Heart left ventricle (tissue), 16 donors: ENCODE data around the gene NT5E. TPM values are rescaled to one million over a fixed set of nuclear protein-coding genes. Genes with fewer than 3 reads are reported as not detected.

ENCODE experiments used
- ATAC-seq, 4 donors: fragments of 200-7000 bp; cut with Tn5 transposase; one replicate each; pipeline ENCODE4 v1.9.1; 2020 to 2022; ENCODE audit warnings: moderate library complexity in 4 of 4, mild to moderate bottlenecking in 3 of 4, moderate number of reproducible peaks in 1 of 4
- DNase-seq, 5 donors: peaks; one replicate each; pipeline ENCODE4 v3.0.0-alpha.2; 2020
- H3K27ac ChIP-seq, 12 donors: fragments of 200-600 bp; sonication (generic) in 4 of 12; one replicate each; pipeline versions ENCODE4 v1.5.0 to v1.8.0; 2016 to 2022; ENCODE audit warnings: mild to moderate bottlenecking in 2 of 12
- H3K27me3 ChIP-seq, 9 donors: fragments of 200-600 bp; sonication (generic) in 2 of 9; one replicate each; pipeline versions ENCODE4 v1.5.1 to v1.8.0; 2016 to 2022; ENCODE audit warnings: mild to moderate bottlenecking in 3 of 9
- H3K36me3 ChIP-seq, 9 donors: fragments of 200-600 bp; sonication (generic) in 2 of 9; one replicate each; pipeline versions ENCODE4 v1.5.0 to v1.8.0; 2018 to 2022; ENCODE audit warnings: mild to moderate bottlenecking in 2 of 9
- H3K4me1 ChIP-seq, 12 donors: fragments of 200-600 bp; sonication (generic) in 4 of 12; one replicate each; pipeline versions ENCODE4 v1.5.0 to v1.8.0; 2016 to 2022; ENCODE audit warnings: mild to moderate bottlenecking in 3 of 12
- H3K4me3 ChIP-seq, 12 donors: fragments of 200-600 bp; sonication (generic) in 4 of 12; one replicate each; pipeline versions ENCODE4 v1.5.0 to v1.8.0; 2017 to 2022; ENCODE audit warnings: mild to moderate bottlenecking in 9 of 12, moderate library complexity in 4 of 12
- H3K9me3 ChIP-seq, 12 donors: fragments of 200-600 bp; sonication (generic) in 4 of 12; one replicate each; pipeline versions ENCODE4 v1.5.0 to v1.8.0; 2016 to 2022; ENCODE audit warnings: mild to moderate bottlenecking in 1 of 12
- POLR2A ChIP-seq, 2 donors: fragments of 450-650 bp; IDR thresholded peaks; one replicate each; pipeline ENCODE4 v1.6.1; 2017; ENCODE audit warnings: antibody characterized with exemption in 2 of 2, mild to moderate bottlenecking in 2 of 2, moderate library complexity in 2 of 2
- WGBS, 4 donors: extraction: QIAGEN DNeasy Blood & Tissue Kit in 2 of 4; methylation state at CpG; one replicate each; pipeline versions ENCODE4 v1.1.5 to v1.1.7; 2013 to 2018; 5-methylcytosine and 5-hydroxymethylcytosine counted together
- intact Hi-C, 10 donors: fragments of 100-400 bp; cut with DNase I; formaldehyde crosslinking; loops; one replicate each; pipeline versions ENCODE4 v1.11.1 to v1.14.2; 2022
- polyA plus RNA-seq, 2 donors: library from polyadenylated mRNA; stranded (reverse); fragments of 200-250 nt; gene quantifications; one replicate each; pipeline ENCODE4 v1.2.3, GENCODE V29; 2013
- total RNA-seq, 9 donors: library from RNA; depleted of rRNA in 2 of 9; stranded (reverse); fragments of >200 nt in 2 of 9; fragmentation: NEBNext Ultra II Directional in 3 of 9; extraction: Animal tissue kit (Norgen Biotek cat#: 25700) in 3 of 9; gene quantifications; one replicate each; pipeline versions ENCODE4 v1.1.0 to v1.2.4, GENCODE V29; 2016 to 2023
- TF ChIP-seq, protein P1 (sequence below), 12 donors: fragments of 200-600 bp; sonication (generic) in 4 of 12; IDR thresholded peaks; one replicate each; pipeline versions ENCODE4 v1.5.0 to v1.8.0; 2018 to 2022; ENCODE audit warnings: antibody characterized with exemption in 12 of 12, mild to moderate bottlenecking in 5 of 12
- donor health status: ischemic (EF 13 %, LVEDD 7.1; RV severe dilation, severe dysfunction).
- donor health status: healthy with polysubstance abuse.
- donor health status: DM: no; HTN: yes; CAD: no.
- donor health status: DM: no; HTN: no; CAD: no.
- donor health status: ischemic (EF 25% LVEDD 6.9; RV normal size, moderate dysfunction).
- donor health status: ischemic (EF 25% LVEDD 5.7; RV mildly dilated, moderate dysfunction).
- donor health status: healthy.
- donor health status: DM: yes; HTN: yes; CAD: no.
- donor health status: ischemic (EF 35%, LVEDD 5.7; RV mildly dilated, moderate dysfunction).
- donor health status: nonischemic (EF 11% LVEDD 7.7; RV severe dilation, severe dysfunction).
- donor health status: DM: yes; HTN: yes; CAD: no.
- donor health status: PGD.
- donor health status: ischemic (EF 29% LVEDD 5.4; RV normal size, mild dysfunction).
- donor health status: nonischemic (EF 23%, LVEDD 6.1; RV moderate dilation, normal function).

The NT5E gene
- total and polyA plus RNA-seq, 11 donors = 0.88 to 11.0 (median 3.8) TPM

DNA sequence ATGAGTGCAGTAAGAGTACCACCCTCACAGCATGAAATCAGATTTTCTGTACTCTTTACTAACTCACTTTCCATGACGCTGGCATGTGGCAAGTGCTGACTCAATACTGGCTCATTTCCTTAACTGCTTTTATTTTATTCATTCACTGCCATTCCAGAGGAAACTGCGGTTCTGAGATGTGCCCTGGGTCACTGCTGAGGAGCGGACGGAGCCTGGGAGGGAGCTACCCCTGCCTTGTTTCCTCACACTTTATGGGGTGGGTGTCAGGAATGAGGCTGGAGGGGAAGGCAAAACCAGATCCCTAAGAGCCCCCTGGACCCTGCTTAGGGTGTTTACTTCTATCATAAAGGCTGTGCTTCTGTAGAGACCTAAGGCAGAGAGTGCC, 14.4 kb downstream of the NT5E start:
- ATAC-seq (peak in 3 of 4 donors; percentile 27 to 48 (median 37)), DNase-seq (no peak)
- Histone ChIP-seq H3K36me3 (peaks cover 0 to 15% (median 0%) of the 10 kb centered on the region in 9 donors), H3K4me3 (no peak overlapping the region), H3K4me1 (peaks cover 0 to 54% (median 16%) of the 10 kb centered on the region in 12 donors), H3K9me3 (no peaks in the 10 kb centered on the region), H3K27me3 (no peaks in the 10 kb centered on the region), H3K27ac (peak overlapping the region in 3 of 12 donors; percentile 7 to 63 (median 17))
- TF ChIP-seq, protein P1, sequence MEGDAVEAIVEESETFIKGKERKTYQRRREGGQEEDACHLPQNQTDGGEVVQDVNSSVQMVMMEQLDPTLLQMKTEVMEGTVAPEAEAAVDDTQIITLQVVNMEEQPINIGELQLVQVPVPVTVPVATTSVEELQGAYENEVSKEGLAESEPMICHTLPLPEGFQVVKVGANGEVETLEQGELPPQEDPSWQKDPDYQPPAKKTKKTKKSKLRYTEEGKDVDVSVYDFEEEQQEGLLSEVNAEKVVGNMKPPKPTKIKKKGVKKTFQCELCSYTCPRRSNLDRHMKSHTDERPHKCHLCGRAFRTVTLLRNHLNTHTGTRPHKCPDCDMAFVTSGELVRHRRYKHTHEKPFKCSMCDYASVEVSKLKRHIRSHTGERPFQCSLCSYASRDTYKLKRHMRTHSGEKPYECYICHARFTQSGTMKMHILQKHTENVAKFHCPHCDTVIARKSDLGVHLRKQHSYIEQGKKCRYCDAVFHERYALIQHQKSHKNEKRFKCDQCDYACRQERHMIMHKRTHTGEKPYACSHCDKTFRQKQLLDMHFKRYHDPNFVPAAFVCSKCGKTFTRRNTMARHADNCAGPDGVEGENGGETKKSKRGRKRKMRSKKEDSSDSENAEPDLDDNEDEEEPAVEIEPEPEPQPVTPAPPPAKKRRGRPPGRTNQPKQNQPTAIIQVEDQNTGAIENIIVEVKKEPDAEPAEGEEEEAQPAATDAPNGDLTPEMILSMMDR (IDR thresholded peaks at IDR 0.05) = no peak
- TF ChIP-seq POLR2A (IDR thresholded peaks at IDR 0.05) = no peak
- intact Hi-C loops = no loop called here
- WGBS, 4 donors = 52 to 69% (median 58%) methylated on average over 4 of the region's 4 CpGs

DNA sequence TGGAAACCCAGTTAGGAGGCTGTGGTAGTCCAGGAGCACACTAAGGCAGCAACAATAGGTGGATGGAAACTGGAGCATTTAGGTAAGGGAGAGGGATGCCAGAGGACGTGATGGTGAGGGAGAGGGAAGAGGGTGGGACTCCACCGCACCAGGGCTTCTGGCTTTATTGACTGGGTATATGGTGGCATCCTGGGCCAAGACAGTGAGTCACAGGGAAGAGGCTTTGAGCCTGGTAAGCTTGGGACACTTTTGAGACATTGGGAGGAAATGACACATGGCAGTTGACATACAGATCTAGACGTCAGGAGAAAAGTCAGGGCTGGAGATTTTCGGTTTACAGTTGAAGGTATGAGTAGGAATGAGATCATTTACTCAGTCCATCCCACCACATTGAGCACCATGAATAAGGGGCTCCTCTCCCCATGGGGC, 14.9 kb downstream of the NT5E start:
- Histone ChIP-seq H3K27ac (peak overlapping the region in 3 of 12 donors; percentile 7 to 63 (median 17)), H3K4me3 (no peak overlapping the region), H3K27me3 (no peaks in the 10 kb centered on the region), H3K4me1 (peaks cover 0 to 54% (median 16%) of the 10 kb centered on the region in 12 donors), H3K9me3 (no peaks in the 10 kb centered on the region), H3K36me3 (peaks cover 0 to 15% (median 0%) of the 10 kb centered on the region in 9 donors)
- intact Hi-C loops = no loop called here
- peak in 2 of 4 donors; percentile 32 to 47 for ATAC-seq
- no peak for DNase-seq
- TF ChIP-seq POLR2A (IDR thresholded peaks at IDR 0.05) = no peak
- TF ChIP-seq, protein P1 (IDR thresholded peaks at IDR 0.05) = no peak
- whole genome bisulfite sequencing, 4 donors = 68 to 74% (median 71%) methylated on average over 4 of the region's 4 CpGs

DNA sequence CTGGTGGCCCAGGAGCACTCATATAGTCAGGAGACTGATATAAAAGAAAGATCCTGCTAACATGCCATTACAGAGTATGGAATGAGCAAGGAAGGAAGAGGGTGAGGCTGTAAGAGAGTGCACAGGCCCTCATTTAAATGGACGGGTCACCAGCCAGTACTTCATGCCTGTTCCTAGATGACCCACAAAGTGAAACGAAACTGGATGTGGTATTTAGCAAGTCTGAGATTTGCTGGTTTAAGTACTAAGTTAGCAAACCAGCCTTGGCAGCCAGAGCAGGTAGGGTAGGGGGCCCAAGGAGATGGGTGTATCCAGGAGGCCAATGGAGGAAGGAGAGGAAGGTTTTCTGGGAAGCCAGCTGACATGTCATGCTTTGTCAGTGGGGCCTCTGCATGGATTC, 15.9 kb downstream of the NT5E start:
- no peak for ATAC-seq
- TF ChIP-seq, protein P1 (IDR thresholded peaks at IDR 0.05) = no peak
- TF ChIP-seq POLR2A (IDR thresholded peaks at IDR 0.05) = no peak
- 52 to 72% (median 64%) methylated on average over 2 of the region's 2 CpGs for WGBS, 4 donors
- peaks cover 0 to 20% (median 0%) of the 10 kb centered on the region in 9 donors for H3K36me3 ChIP-seq
- H3K4me3 ChIP-seq = no peak overlapping the region
- no peaks in the 10 kb centered on the region for H3K27me3 ChIP-seq
- no peak overlapping the region for H3K27ac ChIP-seq
- H3K9me3 ChIP-seq = no peaks in the 10 kb centered on the region
- intact Hi-C loops = no loop called here
- DNase-seq = no peak
- peaks cover 0 to 44% (median 11%) of the 10 kb centered on the region in 12 donors for H3K4me1 ChIP-seq

DNA sequence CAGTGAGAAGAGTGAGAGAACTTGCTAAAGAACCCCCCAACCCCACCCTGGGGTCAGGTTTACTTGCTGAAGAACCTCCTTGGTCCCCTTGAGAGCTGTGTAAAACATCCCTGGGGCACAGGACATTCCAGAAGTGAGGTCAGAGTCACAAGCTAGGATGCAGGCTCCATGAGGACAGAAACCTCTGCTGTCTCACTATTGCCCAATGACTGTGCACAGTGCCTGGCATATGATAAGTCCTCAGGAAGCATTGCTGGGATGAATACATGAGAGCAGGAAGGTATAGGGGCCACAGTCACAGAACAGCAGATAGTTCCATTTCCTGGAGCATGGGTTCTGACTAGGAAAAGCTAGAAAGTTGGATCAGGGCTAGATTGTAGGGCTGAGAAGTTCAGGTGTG, 18.4 kb downstream of the NT5E start:
- intact Hi-C loops = no loop called here
- TF ChIP-seq POLR2A (IDR thresholded peaks at IDR 0.05) = no peak
- H3K4me1 ChIP-seq = peaks cover 0 to 28% (median 0%) of the 10 kb centered on the region in 12 donors
- H3K36me3 ChIP-seq = peaks cover 0 to 33% (median 0%) of the 10 kb centered on the region in 9 donors
- no peak overlapping the region for H3K4me3 ChIP-seq
- ATAC-seq (no peak), DNase-seq (no peak)
- no peak overlapping the region for H3K27ac ChIP-seq
- H3K27me3 ChIP-seq = no peaks in the 10 kb centered on the region
- no peaks in the 10 kb centered on the region for H3K9me3 ChIP-seq
